ENCODE measurements around the gene OR5H15. TPM values are rescaled to one million over a fixed set of nuclear protein-coding genes. Genes with fewer than 3 reads are reported as not detected.

OR5H15 gene
- not detected for total RNA-seq

DNA sequence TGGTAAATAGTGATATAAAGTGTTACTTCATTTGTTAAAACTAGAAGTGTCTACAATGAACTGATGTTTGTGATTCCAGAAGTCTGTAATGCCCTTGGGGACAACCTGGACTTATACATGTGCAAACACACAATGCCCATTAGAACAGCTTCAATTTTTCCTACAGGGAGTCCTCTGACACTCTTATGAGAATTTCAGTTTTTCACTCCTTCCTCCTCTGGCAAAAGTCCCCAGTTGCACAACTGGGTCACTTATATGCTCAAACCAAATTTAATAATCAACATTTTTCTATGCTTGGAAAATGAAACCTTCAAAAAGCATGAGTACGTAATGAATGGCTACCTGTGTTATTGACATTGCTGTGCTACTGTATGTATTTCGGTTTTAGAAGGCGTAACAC is at the start of gene OR5H15:
TSS of gene OR5H15 (plus strand) at position 301 of the 400 bp plus-strand sequence. CDS start 2,004 bp downstream, outside the sequence.
- TF ChIP-seq, protein P1, sequence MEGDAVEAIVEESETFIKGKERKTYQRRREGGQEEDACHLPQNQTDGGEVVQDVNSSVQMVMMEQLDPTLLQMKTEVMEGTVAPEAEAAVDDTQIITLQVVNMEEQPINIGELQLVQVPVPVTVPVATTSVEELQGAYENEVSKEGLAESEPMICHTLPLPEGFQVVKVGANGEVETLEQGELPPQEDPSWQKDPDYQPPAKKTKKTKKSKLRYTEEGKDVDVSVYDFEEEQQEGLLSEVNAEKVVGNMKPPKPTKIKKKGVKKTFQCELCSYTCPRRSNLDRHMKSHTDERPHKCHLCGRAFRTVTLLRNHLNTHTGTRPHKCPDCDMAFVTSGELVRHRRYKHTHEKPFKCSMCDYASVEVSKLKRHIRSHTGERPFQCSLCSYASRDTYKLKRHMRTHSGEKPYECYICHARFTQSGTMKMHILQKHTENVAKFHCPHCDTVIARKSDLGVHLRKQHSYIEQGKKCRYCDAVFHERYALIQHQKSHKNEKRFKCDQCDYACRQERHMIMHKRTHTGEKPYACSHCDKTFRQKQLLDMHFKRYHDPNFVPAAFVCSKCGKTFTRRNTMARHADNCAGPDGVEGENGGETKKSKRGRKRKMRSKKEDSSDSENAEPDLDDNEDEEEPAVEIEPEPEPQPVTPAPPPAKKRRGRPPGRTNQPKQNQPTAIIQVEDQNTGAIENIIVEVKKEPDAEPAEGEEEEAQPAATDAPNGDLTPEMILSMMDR (IDR thresholded peaks at IDR 0.05; ENCODE audit: low read depth) = no peak

- TF ChIP-seq, protein P1 (IDR thresholded peaks at IDR 0.05; ENCODE audit: low read depth) = no peak
These were observed 36.1 kb upstream of the OR5H15 start, which contains the start of gene OR5H1 for GRCh38 chr3:98130421-98130820. Gene OR5H1 (plus strand): TSS chr3:98130721. CDS start chr3:98132698, 1,977 bp downstream.

DNA sequence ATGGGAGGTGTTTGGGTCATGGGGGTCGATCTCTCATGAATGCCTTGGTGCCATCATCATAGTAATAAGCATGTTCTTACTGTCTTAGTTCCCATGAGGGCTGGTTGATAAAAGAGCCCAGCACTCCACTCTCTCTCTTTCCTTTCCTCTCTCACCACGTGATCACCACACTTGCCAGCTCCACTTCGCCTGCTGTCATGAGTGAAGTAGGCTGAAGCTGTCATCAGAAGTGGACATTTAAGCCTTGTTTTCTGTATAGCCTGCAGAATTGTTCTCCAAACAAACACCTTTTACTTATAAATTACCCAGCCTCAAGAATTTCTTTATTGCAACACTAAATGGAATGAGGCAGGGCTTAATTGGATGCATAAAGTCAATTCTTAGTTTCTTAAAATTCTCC is 29.9 kb upstream of the OR5H15 start:
- TF ChIP-seq, protein P1 (IDR thresholded peaks at IDR 0.05; ENCODE audit: low read depth) = no peak

- TF ChIP-seq, protein P1 (IDR thresholded peaks at IDR 0.05; ENCODE audit: low read depth) = no peak
These were observed 26.0 kb upstream of the OR5H15 start for GRCh38 chr3:98140531-98140930.

- TF ChIP-seq, protein P1 (IDR thresholded peaks at IDR 0.05; ENCODE audit: low read depth) = no peak
These were observed 19.3 kb upstream of the OR5H15 start, which contains the start of gene OR5H14 for GRCh38 chr3:98147179-98147578. Gene OR5H14 (plus strand): TSS chr3:98147479. CDS start chr3:98149386, 1,907 bp downstream.

DNA sequence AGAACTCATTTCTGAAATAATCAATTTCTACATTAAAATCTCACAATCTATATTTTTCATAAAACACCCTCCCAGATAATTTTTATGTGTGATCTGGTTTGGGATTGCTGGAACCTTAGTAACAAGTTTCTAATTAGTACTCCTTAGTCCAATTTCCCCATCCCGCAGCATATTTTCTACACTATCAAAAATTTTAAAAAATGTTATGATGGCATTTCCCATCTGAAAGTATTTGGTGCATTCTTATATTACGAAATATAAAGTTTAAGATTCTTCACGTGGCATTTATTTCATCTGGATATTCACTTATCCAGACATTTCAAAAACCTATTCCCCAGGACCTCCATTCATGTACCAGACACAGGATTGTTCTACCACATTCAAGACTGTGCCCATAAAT is 17.7 kb upstream of the OR5H15 start:
- TF ChIP-seq, protein P1 (IDR thresholded peaks at IDR 0.05; ENCODE audit: low read depth) = no peak

DNA sequence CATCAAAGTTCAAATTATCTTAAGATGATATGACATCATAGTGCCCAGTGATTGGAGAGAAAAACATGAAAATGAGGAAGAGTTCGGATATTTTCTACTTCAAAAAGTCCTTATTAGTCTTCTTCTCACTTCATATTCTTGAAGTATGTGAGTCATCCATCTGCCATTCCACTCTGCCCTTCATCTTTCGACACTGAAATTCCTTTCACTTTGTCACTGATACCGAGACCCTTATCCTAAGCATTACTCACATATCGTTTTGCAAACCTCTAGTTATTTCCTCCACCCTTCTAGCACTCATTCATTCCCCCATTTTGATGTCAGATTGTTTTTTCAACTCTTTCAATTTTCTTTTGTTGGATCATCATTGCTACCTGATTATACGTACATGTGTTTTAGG is 15.3 kb upstream of the OR5H15 start:
- TF ChIP-seq, protein P1 (IDR thresholded peaks at IDR 0.05; ENCODE audit: low read depth) = no peak

Data from subcutaneous adipose tissue (tissue), 4 donors.